Karpas-422 (cell line): Measurements from ENCODE around the gene GUCY1A1. TPM values are rescaled to one million over a fixed set of nuclear protein-coding genes. Genes with fewer than 3 reads are reported as not detected.

Experiments used
- DNase-seq: peaks from one replicate; pipeline ENCODE4 v3.0.0-alpha.2; 2015
- H2AFZ ChIP-seq: fragments of 200-600 bp; sonication (generic); 2 replicates; pipeline ENCODE4 v1.6.1; 2014; ENCODE audit warnings: antibody characterized with exemption, low read length, mixed read lengths
- H3K27ac ChIP-seq: fragments of 200-600 bp; sonication (generic); 2 replicates; pipeline ENCODE4 v1.5.1; 2014; ENCODE audit warnings: mild to moderate bottlenecking, low read length, moderate library complexity
- H3K27me3 ChIP-seq: fragments of 200-600 bp; sonication (generic); 2 replicates; pipeline ENCODE4 v1.6.1; 2014; ENCODE audit warnings: low read length, mixed read lengths
- H3K36me3 ChIP-seq: fragments of 200-600 bp; sonication (generic); 2 replicates; pipeline ENCODE4 v1.6.1; 2014; ENCODE audit warnings: low read length, mixed read lengths; ENCODE audit not compliant: insufficient read depth
- H3K4me1 ChIP-seq: fragments of 200-600 bp; sonication (generic); 2 replicates; pipeline ENCODE4 v1.6.1; 2014; ENCODE audit warnings: mild to moderate bottlenecking, low read length, mixed read lengths
- H3K4me2 ChIP-seq: fragments of 200-600 bp; sonication (generic); 2 replicates; pipeline ENCODE4 v1.6.1; 2014; ENCODE audit warnings: low read length, low read depth, mild to moderate bottlenecking; ENCODE audit not compliant: poor library complexity, severe bottlenecking
- H3K4me3 ChIP-seq: fragments of 200-600 bp; sonication (generic); 2 replicates; pipeline ENCODE4 v1.5.1; 2014; ENCODE audit warnings: mild to moderate bottlenecking, antibody characterized with exemption, low read length, mixed read lengths
- H3K79me2 ChIP-seq: fragments of 200-600 bp; sonication (generic); 2 replicates; pipeline ENCODE4 v1.6.1; 2014; ENCODE audit warnings: mild to moderate bottlenecking, low read length, mixed read lengths
- H3K9ac ChIP-seq: fragments of 200-600 bp; sonication (generic); 2 replicates; pipeline ENCODE4 v1.6.0; 2014; ENCODE audit warnings: low read length
- H3K9me2 ChIP-seq: fragments of 200-600 bp; sonication (generic), shearing (Covaris generic); replicated peaks from 2 replicates; pipeline ENCODE4 v1.6.0; 2014; ENCODE audit warnings: mild to moderate bottlenecking, low read length, moderate library complexity; ENCODE audit not compliant: insufficient read depth
- H3K9me3 ChIP-seq: fragments of 300-700, 200-600 bp; sonication (generic); 2 replicates; pipeline ENCODE4 v1.6.1; 2014; ENCODE audit warnings: low read length, mixed read lengths
- H4K20me1 ChIP-seq: fragments of 200-600 bp; sonication (generic); 2 replicates; pipeline ENCODE4 v1.6.1; 2014; ENCODE audit warnings: mild to moderate bottlenecking, antibody characterized with exemption, low read length, low read depth; ENCODE audit not compliant: insufficient read depth
- total RNA-seq: library from RNA; depleted of rRNA; stranded (reverse); fragments of >200 nt; shearing (Covaris generic); gene quantifications from 2 replicates; pipeline ENCODE4 v1.2.3, GENCODE V29; 2014; ENCODE audit warnings: low replicate concordance

GUCY1A1 gene
- total RNA-seq, 1 experiment from 2014 or later = 6.1 TPM

DNA sequence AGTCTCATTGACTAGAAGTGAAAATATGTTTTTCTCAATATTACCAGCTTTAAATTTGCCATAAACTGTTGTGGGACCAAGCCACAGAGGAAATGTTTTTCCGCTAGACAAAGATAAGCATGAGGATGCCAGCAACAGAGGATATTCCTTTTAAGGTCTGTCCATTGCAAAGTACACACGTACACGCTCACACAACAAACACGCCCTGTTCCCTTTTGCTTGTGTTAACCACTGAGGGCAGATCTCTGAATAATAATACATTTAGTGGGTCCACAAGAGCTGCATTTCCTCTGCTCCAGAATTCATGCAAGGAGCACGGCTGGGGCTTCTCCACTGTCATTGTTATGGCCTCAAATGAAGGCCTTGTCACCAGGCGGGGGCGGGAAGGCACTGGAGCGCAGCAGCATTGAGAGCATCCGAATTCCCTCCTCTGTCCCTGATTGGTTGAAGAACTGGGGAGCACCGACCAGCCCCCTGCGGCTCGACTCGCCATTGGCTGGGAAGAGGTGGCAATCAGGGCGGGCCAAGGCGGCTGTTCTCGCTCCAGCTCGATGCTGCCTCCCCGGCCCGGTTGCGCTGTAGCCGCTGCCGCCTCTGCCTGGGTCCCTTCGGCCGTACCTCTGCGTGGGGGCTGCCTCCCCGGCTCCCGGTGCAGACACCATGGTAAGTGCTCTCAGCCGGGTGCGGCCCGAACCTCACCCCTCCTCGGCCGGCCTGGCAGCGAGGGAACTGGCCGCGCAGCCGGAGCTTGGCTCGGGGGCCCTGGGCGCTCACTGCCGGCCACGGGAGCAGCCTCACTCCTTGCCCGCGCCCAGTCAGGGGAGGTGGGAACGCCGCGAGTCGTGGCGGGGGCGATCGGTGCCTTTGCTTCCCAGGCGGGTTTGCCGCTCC lies 92.1 kb downstream of the GUCY1A1 start, which contains the start of gene GUCY1B1:
Gene GUCY1B1, plus strand, starts transcription at position 541 of the 891 bp plus-strand sequence. Its CDS starts 120 bp downstream, at position 661.
- no peak within 1 kb of the TSS for H3K4me2 ChIP-seq
- peaks cover 34% of the 10 kb centered on the region for H3K4me1 ChIP-seq
- no peaks in the 10 kb centered on the region for H3K79me2 ChIP-seq
- no peaks in the 10 kb centered on the region; the same call in 1 of the 2 replicates for H3K36me3 ChIP-seq
- H3K9ac ChIP-seq = no peak within 1 kb of the TSS
- H3K9me2 ChIP-seq = no peaks in the 10 kb centered on the region
- H3K27ac ChIP-seq = peak within 1 kb of the TSS; percentile 2; the same call in 1 of the 2 replicates
- no peaks in the 10 kb centered on the region for H4K20me1 ChIP-seq
- peak within 1 kb of the TSS; percentile 66 for H2AFZ ChIP-seq
- DNase-seq = no peak
- H3K4me3 ChIP-seq = no peak within 1 kb of the TSS
- H3K9me3 ChIP-seq = peaks cover 4% of the 10 kb centered on the region; the same call in 1 of the 2 replicates
- no peaks in the 10 kb centered on the region for H3K27me3 ChIP-seq

DNA sequence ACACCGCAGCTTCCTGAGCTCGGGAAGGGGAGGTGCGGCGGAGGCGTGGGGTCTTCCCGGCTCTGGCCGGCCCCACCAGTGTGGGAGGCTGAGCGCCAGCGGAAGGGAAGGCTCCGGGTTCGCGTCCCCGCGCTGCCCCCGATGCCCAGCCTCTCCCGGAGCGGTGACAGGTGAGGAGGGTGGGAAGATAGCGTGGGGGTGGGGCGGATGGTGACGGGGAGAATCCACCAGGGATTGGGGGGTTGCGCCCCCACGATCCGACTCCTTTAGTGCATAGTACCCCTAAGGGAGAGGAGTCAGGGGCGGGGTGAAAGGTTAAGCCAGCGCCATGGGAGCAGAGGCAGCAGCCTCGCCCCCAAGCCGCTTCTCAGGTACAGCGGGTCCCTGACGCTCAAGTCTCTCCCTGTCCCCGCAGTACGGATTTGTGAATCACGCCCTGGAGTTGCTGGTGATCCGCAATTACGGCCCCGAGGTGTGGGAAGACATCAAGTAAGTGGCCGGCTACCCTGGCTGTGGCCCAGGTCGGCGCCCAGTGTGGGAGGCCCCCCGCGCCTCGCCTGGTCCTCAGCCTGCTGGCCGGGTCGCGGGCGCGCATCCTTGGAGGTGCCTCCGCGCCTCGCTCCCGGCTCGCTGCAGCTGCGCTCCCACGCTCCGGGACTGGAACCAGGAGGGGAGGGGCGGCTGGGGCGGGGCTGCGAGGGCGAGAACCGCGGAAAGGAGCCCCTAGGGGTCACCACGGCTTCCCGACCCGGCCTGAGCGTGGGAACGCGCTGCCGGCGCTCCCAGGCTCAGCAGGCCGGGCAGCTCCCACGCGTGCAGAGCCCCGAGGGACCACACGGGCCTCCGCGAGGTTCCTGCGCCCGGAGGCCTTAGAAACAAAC lies 93.0 kb downstream of the GUCY1A1 start:
- no peak overlapping the region for H3K9ac ChIP-seq
- no peaks in the 10 kb centered on the region for H4K20me1 ChIP-seq
- no peak overlapping the region for H3K27ac ChIP-seq
- H3K4me2 ChIP-seq = no peak overlapping the region
- H3K4me3 ChIP-seq = no peak overlapping the region
- no peak for DNase-seq
- no peak overlapping the region for H2AFZ ChIP-seq
- H3K4me1 ChIP-seq = peaks cover 43% of the 10 kb centered on the region
- no peaks in the 10 kb centered on the region for H3K27me3 ChIP-seq
- peaks cover 4% of the 10 kb centered on the region; the same call in 1 of the 2 replicates for H3K9me3 ChIP-seq
- H3K79me2 ChIP-seq = no peaks in the 10 kb centered on the region
- no peaks in the 10 kb centered on the region for H3K9me2 ChIP-seq
- no peaks in the 10 kb centered on the region; the same call in 1 of the 2 replicates for H3K36me3 ChIP-seq

DNA sequence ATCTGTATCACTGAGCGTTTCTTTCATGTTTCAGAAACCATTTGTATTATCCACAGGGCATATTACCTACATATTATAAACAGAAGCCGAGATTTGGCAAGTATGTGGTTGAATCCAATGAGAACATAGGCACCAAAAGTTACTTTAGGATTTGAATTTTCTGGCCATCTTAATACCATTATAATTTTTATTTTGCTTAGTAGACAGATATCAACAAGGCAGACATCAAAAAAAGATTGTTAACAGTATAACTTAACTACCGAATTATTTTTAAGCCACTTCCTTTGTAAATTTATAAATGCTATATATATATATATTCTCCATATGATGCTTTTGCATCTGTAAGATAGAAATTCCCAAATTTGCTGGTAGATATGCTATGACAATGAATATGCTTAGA lies 94.4 kb downstream of the GUCY1A1 start:
- Histone ChIP-seq H3K4me1 (peaks cover 57% of the 10 kb centered on the region), H3K4me2 (peak overlapping the region; percentile 10), H4K20me1 (no peaks in the 10 kb centered on the region), H3K9me2 (no peaks in the 10 kb centered on the region), H2AFZ (peak overlapping the region; percentile 63), H3K4me3 (no peak overlapping the region), H3K79me2 (no peaks in the 10 kb centered on the region), H3K27me3 (no peaks in the 10 kb centered on the region), H3K27ac (no peak overlapping the region), H3K36me3 (no peaks in the 10 kb centered on the region; the same call in 1 of the 2 replicates), H3K9me3 (peaks cover 4% of the 10 kb centered on the region; the same call in 1 of the 2 replicates), H3K9ac (no peak overlapping the region)
- DNase-seq = no peak

DNA sequence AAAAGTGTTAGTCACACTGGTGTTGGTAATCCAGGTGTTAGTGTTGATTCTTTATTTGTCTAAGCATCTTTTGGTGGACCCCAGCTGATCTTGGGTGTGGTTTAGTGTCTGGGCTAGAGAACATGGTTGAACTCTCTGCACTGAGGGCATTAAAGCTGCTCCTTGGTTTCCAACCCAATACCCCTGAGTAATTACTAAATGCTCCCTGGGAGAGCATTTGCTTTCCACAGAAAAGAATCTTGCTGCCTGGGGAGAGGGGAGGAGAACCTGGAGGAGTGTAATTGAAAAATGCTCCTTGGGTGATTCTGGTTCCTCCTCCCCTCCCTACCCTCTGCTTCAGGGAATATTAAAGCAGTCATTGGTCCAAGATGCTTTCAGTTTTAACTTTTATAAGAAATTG lies 95.3 kb downstream of the GUCY1A1 start:
- Histone ChIP-seq H3K27ac (no peak overlapping the region), H2AFZ (peak overlapping the region; percentile 54), H3K9me3 (peaks cover 2% of the 10 kb centered on the region; the same call in 1 of the 2 replicates), H3K9ac (no peak overlapping the region), H3K9me2 (no peaks in the 10 kb centered on the region), H4K20me1 (no peaks in the 10 kb centered on the region), H3K27me3 (no peaks in the 10 kb centered on the region), H3K36me3 (no peaks in the 10 kb centered on the region; the same call in 1 of the 2 replicates), H3K4me1 (peaks cover 64% of the 10 kb centered on the region), H3K79me2 (no peaks in the 10 kb centered on the region), H3K4me2 (no peak overlapping the region), H3K4me3 (no peak overlapping the region)
- peak; percentile 56 for DNase-seq

DNA sequence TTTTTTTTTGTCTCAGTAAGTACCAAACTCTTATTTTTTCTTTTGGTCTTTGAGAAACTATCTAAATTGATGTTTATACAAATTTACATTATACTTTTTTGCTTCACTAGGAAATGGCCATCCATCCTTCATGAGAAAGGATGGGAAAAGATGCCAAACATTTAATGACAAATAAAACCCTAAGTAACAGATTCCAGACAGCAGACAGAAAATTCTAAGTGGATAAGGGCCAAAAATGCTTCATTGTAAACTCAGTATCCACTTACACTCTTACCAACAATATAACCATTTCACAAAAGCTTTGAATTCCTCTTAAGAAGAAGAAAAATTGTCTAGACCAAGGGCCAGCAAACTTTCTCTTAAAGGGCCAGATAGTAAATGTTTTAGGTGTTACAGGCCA lies 95.7 kb downstream of the GUCY1A1 start:
- H4K20me1 ChIP-seq = no peaks in the 10 kb centered on the region
- no peak for DNase-seq
- H3K4me2 ChIP-seq = no peak overlapping the region
- H3K36me3 ChIP-seq = no peaks in the 10 kb centered on the region; the same call in 1 of the 2 replicates
- H3K9ac ChIP-seq = no peak overlapping the region
- H2AFZ ChIP-seq = peak overlapping the region; percentile 54; the same call in 1 of the 2 replicates
- H3K4me1 ChIP-seq = peaks cover 68% of the 10 kb centered on the region
- H3K27me3 ChIP-seq = no peaks in the 10 kb centered on the region
- no peaks in the 10 kb centered on the region for H3K9me3 ChIP-seq
- no peaks in the 10 kb centered on the region for H3K9me2 ChIP-seq
- no peak overlapping the region for H3K27ac ChIP-seq
- no peaks in the 10 kb centered on the region for H3K79me2 ChIP-seq
- H3K4me3 ChIP-seq = no peak overlapping the region

DNA sequence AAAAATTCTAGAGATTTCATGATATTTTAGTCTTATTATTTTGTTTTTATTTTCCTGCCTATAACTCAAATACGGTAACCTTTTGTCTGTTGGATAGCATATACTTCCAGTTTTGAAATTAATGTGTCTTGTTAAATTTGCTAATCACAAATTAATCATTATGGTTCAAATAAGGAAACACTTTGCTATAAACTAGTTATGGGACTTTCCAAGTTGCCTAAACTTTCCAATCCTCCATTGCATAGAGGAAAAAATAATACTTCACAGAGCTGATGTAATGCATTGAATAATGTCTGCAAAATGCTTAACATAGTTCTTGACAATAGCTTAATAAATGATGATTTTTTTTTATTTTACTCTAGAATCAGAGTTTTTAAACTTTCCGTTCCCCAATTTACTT lies 96.9 kb downstream of the GUCY1A1 start:
- Histone ChIP-seq H3K9me3 (no peaks in the 10 kb centered on the region), H3K27me3 (no peaks in the 10 kb centered on the region), H3K9ac (no peak overlapping the region), H3K4me3 (no peak overlapping the region), H3K4me1 (peaks cover 76% of the 10 kb centered on the region), H3K27ac (0 out of 2 replicates have a peak overlapping the region, but pooled peaks have one; percentile 71), H4K20me1 (no peaks in the 10 kb centered on the region), H3K9me2 (no peaks in the 10 kb centered on the region), H3K36me3 (no peaks in the 10 kb centered on the region; the same call in 1 of the 2 replicates), H3K79me2 (no peaks in the 10 kb centered on the region), H3K4me2 (no peak overlapping the region), H2AFZ (peak overlapping the region; percentile 7; the same call in 1 of the 2 replicates)
- DNase-seq = no peak

GRCh38 chr4:155765149-155765548 lies 98.5 kb downstream of the GUCY1A1 start:
- Histone ChIP-seq H3K27me3 (no peaks in the 10 kb centered on the region), H3K9me3 (no peaks in the 10 kb centered on the region), H3K4me1 (peaks cover 92% of the 10 kb centered on the region), H3K4me2 (peak overlapping the region; percentile 23), H3K9me2 (no peaks in the 10 kb centered on the region), H4K20me1 (no peaks in the 10 kb centered on the region), H3K4me3 (no peak overlapping the region), H3K79me2 (no peaks in the 10 kb centered on the region), H2AFZ (peak overlapping the region; percentile 45), H3K9ac (no peak overlapping the region), H3K27ac (peak overlapping the region; percentile 71), H3K36me3 (no peaks in the 10 kb centered on the region; the same call in 1 of the 2 replicates)
- peak; percentile 57 for DNase-seq
